GM21576 (cell line): ENCODE results near the gene EPC1.
"Not testable (repeated sequence)": the region's sequence is repeated elsewhere in the genome, so short reads cannot be mapped to it uniquely, and the experiment has no call there.

Source experiments
- ATAC-seq: cut with Tn5 transposase; IDR thresholded peaks from one replicate; pipeline ENCODE4 v1.9.1; 2021; ENCODE audit warnings: mild to moderate bottlenecking, moderate library complexity; ENCODE audit not compliant: unreplicated experiment

Gene EPC1, protein sequence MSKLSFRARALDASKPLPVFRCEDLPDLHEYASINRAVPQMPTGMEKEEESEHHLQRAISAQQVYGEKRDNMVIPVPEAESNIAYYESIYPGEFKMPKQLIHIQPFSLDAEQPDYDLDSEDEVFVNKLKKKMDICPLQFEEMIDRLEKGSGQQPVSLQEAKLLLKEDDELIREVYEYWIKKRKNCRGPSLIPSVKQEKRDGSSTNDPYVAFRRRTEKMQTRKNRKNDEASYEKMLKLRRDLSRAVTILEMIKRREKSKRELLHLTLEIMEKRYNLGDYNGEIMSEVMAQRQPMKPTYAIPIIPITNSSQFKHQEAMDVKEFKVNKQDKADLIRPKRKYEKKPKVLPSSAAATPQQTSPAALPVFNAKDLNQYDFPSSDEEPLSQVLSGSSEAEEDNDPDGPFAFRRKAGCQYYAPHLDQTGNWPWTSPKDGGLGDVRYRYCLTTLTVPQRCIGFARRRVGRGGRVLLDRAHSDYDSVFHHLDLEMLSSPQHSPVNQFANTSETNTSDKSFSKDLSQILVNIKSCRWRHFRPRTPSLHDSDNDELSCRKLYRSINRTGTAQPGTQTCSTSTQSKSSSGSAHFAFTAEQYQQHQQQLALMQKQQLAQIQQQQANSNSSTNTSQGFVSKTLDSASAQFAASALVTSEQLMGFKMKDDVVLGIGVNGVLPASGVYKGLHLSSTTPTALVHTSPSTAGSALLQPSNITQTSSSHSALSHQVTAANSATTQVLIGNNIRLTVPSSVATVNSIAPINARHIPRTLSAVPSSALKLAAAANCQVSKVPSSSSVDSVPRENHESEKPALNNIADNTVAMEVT

DNA sequence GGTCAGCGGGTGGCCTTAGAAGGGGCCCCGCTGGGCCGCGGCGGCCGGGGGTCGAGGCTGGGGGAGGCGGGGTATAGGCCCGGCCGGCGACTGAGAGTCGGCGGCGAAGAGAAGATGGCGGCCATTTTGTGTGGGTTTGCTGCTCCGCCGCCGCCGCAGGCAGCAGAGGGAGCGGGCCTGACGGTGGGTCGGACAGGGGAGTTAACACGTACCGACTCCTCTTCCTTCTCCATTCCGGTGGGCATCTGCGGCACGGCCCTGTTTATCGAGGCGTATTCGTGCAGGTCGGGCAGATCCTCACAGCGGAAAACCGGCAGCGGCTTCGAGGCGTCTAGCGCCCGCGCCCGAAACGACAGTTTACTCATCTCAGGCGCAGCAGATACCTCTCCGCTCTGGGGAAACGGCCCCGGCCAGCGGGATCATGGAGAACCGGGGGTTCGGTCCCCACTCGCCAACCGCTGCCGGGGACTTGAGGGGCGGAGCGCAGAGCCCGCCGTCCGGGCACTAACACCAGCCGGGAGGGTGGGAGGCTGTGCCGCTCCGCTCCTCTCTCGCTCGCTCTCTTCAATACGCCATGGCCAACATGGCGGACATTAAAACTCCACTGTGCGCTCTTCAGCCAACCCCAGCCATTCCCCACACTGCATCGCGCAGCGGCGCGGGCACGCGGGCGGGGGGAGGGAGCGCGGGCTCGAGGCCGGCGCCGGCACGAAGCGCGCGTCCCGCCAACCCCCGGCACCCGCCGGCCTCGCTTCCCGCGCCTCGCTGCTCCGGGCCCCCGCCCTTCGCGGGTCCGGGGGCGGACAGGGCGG, at the start of gene EPC1:
TSS of gene EPC1 (minus strand) at position 608 of the 812 bp plus-strand sequence. CDS start at position 365, 243 bp downstream.
- peak; percentile 64 for ATAC-seq

DNA sequence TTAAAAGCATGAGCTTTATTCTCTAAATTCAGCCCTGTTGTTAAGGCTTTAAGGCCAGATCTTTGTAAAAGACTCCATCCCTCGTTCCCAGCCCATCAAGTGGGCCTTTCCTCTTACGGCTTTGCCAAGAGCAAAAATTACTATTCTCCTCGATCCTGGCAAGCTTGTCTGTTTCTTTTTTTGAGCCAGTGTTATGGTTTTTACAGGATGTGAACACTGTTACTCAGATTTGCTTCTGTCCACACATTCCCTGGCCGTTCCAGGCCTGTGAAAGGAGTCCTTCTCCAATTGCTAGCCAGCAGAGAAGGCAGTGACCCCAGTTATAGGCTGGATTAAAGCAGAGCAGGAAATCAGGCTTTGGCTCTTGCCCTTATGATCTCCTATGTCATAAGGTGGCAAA, 47.0 kb upstream of the EPC1 start:
- no peak for ATAC-seq

DNA sequence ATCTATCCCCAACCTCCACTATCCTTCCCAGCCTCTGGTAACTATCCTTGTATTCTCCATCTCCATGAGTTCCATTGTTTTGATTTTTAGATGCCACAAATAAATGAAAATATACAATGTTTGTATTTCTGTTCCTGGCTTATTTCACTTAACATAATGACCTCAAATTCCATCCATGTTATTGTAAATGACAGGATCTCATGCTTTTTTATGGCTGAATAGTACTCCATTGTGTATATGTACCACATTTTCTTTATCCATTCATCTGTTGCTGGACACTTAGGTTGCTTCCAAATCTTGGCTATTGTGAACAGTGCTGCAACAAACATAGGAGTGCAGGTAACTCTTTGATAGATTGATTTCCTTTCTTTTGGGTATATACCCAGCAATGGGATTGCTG, 45.3 kb upstream of the EPC1 start:
- ATAC-seq: not testable (repeated sequence)

DNA sequence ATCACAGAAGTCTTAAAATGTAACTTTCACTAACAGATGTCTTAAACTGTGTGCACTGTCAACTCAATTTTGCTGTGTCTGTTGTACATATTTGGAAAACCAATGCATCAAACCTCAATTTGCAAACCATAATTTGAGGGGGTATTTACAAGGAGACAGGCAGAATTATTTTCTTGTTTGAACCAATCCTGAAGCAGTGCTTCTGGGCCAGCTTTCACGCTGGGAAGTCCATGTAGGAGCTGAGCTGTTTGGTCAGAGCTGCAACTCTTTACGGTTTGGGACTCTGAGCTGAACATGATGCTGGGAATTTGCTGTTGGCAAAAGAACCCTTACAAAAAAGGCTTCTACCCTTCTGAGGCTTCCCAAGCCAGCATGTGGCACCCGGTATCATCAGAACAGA, 43.2 kb upstream of the EPC1 start:
- ATAC-seq: no peak

DNA sequence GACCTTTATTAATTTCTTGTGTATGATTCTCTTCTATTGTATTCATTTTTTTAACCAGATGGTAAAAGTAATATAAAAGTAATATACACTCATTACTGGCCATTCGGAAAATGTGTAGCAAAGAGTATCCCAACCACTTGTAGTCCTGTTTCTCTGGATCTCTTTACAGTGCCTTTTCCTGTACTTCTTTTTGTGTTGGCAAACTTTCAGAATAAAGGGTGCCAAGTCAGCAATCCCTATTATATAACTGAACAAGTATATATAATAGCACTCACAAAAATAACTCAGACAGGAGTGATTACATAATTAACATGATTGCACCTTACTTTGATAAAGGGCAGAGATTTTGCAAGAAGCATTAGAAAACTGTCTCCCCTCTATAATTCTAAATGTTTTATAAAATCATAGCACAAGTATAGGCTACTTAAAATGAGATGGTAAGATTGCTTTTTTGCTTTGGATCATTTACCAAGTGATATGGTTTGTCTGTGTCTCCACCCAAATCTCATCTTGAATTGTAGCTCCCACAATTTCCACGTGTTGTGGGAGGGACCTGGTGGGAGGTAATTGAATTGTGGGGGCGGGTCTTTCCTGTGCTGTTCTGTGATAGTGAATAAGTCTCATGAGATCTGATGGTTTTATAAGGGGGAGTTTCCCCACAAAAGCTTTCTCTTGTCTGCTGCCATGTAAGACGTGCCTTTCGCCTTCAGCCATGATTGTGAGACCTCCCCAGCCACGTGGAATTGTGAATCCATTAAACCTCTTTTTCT, 41.5 kb upstream of the EPC1 start:
- no peak for ATAC-seq

DNA sequence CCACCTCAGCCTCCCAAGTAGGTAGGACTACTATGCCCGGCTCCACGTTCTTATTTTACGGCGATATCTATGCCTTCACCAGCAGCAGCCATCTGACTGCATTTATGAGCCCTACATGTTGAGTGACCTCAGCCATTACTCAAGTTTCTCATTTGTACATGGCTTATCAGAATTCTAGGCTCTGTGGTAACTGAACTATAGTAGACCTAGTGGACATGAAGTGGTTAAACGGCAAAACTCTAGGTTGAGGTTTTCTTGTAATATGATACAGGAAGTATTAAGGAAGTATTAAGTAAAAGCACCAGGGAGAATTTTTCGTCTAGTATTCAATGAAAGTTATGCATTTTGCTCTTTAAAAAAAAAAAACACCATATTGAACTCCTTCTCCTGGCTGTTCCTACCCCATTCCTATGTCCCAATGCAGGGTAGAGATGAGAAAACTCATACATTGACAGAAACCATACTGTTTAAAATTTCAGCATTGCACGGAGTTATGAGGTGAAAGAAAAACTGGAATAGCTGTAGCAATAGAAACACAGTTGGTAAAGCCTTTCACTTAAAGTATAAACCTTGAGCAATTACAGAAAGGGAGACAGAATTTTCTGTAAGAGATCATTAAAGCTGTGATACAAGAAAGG, 39.8 kb upstream of the EPC1 start:
- ATAC-seq: no peak

DNA sequence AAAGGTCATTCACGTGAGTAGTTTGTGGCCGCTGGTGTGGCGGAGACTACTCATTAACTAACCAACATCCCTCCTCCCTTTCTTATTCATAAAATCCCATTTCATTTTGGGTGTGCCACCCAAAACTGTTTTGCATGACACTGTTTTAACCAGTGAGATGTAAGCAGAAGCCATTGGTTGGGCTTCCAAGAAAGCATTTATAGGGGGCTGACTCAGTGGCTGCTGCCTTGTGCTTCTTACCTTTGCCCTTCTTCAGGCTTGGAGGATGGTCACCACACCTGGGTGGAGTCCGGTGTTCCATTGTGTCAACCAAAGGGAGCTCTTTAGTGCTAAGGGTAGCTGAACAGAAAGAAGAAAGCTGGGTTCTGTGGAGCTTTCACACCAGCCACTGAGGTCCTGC, 37.2 kb upstream of the EPC1 start:
- no peak for ATAC-seq

DNA sequence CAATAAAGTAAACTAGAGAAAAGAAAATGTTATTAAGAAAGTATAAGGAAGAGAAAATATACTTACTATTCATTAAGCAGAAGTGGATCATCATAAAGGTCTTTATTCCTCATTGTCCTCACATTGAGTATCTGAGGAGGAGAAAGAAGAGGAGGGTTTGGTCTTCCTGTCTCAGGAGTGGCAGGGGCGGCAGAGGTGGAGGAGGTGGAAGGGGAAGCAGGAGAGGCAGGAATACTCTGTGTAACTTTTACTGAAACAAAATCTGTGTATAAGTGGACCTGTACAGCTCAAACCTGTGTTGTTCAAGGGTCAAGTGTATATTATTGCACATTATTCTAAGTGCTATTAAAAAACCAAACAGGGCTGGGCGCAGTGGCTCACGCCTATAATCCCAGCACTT, 34.2 kb upstream of the EPC1 start:
- no peak for ATAC-seq

DNA sequence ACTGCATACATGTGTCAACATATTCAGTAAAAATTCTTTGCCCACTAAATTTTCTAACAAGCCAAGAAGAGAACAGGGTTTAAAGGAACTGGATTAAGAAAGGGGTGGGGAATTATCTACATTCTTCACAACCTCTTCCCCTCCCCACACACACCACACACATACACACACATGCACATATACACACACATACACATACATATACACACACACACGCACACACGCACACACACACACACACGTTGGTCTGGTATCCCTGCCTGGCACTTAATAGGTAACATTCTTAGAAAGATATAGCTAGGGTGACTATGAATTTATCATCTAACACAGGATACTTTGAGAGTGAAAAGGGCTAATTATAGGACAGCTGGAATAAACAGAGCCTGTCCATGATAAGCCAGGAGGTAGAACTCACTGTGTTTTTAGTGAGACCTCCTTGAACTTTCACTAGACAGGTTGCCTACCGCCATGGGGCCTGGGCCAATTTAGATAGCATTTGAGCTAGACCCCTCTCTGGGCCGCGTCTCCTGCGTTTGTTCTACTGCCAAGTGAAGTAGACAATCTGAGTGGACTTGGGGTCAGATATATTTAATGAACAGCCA, 33.1 kb upstream of the EPC1 start:
- ATAC-seq: no peak

DNA sequence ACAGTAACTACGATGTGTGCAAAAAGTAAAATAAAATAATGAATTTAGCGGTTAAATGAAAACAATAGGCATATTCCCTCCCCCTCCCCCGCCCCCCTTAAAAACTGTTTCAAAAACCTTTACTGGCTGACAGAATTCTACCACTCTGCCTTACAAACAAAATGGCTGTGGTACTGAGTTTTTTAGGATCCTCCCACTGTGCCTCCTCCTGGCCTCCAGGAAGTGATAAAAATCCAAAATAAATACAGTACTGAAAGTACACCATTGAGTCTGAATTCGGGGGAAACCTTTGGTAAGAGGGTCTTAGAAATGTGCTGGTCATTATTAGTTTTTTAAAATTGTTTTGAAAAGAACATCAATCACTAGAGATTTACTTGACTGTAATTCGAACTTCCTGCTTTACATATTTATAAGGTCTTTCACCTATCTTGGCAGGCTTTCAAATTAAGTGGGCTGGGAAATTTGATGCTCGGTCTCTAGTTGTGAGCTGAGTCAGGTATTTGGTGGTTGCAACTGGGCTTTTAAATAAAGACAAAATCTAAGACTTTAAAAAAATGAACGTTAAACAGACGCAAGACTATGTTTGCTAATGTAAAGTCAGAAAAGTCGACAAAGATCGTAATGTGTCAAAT, 32.5 kb upstream of the EPC1 start:
- peak; percentile 25 for ATAC-seq

DNA sequence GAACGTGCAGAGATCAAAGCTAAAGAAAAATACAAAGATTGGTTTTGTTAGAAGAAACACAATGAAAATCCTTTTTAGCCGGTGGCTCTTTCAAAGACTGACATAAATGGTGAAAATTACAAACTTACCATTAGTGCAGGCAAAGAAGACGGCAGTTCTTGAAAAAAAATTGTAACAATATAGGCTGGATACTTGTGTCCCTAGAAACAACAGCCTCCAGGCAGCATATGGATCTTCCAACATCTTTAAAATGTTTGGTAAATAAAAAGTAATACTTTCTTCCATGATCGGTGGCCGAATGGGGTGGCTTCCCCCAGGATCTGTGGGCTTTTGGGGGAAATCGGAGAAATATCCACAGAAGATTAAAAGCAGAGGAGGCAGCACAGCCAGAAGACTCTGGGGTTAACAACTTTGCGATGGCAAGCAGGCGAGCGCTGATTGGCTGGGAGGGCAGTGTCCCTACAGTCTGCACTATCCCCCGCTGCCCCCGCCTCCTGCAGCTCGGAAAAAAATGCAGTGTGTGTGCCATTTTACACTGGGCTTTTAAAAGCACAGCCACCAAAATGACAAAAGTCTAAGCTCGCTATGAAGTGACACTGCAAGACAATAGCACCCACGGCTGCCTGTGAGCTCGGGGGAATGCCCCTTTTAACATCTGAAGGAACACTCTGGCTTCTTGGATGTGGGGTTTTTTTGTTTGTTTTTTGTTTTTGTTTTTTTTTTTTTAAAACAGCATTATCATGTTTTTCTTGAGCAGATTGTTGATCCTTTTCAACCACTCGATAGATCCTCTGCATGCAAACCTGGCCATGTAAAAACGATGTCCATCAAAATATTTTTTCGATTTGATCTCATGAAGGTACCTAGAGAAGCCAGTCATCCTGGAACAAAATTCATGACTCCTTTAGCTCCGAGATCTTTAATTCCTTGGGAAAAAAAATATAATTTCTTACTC, 31.7 kb upstream of the EPC1 start:
- ATAC-seq: peak; percentile 93

DNA sequence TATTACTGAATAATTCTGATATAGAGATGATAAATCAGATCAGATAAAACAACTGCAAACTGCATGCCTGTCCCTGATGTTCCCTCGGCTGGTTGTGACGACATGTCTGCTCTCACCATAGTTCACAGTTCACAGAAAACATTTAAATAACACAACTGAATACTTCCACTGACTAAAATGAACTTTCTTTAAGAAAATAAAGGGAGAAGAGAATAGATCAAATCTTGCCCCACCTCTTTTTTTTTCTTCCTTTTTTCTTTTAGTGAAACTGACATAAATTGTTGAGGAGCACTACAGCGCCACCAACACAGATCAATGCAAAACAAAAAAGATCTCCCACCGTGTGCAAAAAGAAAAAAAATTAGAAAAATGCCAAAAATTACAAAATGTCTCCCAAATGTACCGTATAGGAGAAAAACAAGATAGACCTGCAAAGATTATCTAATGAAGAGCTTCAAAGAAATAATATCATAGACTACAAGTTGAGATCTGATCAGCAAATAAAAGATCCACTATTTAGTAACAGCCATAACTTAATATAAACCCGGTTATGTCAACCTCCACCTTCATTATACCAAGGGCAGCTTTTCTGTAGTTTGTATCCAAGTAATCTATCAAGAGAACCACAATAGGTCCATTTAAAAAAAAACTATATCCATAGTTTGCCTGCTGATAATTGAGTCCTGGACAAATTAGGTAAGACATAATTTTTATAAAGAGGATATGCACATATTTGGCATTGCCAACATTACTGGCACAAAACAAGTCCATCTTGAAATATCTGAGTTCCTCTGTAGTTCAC, 30.7 kb upstream of the EPC1 start:
- no peak for ATAC-seq

DNA sequence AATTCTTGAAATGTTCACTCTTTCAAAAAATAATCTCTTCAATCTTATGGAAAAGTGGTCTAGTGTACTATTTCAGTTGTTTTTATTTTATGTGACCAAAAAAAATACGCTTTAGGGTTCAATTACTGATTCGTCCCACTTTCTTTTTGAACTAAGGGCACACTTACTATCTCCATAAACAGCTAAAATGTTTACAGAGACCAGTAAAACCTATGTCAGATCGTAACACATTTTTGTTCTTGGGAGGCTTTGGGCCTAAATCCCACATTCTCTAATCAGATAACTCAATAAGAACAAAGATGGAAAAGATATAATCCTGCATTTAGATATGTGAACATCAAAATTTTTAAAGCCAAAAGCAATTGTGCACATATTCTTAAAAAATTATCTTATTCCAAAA, 29.8 kb upstream of the EPC1 start:
- no peak for ATAC-seq

DNA sequence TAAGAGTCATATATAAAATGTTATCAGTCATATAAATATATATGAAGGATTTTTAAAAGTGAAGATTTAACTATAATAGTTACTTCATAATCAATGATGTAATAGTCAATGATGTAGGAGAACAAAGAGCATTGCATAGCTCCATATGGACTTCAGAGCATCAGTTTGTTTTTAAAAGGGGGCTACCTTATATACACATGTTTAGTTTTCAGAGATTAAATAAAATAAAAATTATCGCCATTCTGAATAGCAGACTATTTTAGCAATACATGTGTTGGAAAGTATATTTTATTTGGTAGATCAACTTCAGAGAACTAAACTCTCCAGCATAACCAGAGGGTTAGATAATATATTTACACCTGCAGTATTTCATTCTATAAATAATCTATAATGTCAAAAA, 29.1 kb upstream of the EPC1 start:
- no peak for ATAC-seq

DNA sequence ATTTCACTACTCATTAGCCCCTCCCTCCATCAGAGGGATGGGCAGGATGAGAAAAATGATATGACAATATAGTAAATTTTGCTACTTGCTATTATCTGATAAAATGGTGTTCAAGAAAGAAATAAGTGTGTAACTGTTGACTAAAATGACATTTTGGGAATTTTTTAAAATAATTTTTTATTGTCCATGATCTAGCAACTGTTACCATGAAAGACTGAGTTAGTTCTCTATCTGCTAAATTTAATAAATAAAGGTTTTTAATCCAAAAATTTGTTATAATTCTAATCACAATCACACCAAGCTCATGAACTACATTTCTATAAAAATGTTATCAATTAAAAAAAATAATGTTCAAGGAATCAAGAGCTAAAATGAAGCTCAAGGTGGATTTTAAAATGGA, 28.7 kb upstream of the EPC1 start:
- no peak for ATAC-seq

DNA sequence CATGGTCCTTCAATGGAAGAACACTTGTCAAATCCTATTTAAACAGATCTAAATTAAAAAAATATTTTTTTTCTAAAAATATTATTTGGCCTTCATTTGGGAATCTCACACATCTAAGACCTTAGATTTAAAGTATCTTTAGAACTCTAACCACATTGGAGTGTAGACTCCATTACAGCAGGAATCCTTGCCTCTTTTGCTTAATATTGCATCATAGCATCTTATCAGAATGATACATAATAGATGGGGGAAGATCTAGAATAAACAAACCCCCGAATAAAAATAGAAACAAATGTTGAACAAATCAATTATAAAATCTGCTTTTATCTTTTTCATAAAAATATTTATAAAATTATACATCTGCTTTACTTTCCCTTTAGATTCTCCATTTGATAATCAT, 27.6 kb upstream of the EPC1 start:
- no peak for ATAC-seq

DNA sequence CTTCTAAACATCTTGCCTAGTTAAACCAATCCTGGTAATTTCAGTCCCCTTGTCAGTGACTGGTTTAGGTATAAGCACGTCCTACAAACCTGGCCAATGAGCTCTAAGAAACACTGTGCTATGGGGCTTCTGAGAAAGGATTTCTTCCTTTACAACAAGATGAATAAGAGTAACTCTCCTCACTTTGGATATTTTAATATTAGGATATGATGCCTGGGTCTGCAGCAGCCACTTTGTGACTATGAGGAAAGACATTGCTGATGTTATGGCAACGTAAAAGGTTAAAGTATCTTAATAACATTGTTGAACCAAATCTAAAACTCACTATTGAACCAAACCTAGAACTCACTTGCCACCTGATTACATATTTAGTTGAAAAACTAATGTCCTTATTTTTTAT, 26.5 kb upstream of the EPC1 start:
- no peak for ATAC-seq
